Parathyroid adenoma (tissue), 2 donors: ENCODE measurements around the gene RASA1.

Experiments
- H2AFZ ChIP-seq: fragments of 300-600 bp; sonication (generic); one replicate; pipeline ENCODE4 v1.7.0; 2017; ENCODE audit warnings: antibody characterized with exemption, mild to moderate bottlenecking
- H3K27ac ChIP-seq: fragments of 300-600 bp; sonication (generic); one replicate; pipeline ENCODE4 v1.7.0; 2017
- H3K27me3 ChIP-seq: fragments of 300-600 bp; sonication (generic); one replicate; pipeline ENCODE4 v1.7.0; 2017; ENCODE audit warnings: low read length; ENCODE audit not compliant: control insufficient read depth, insufficient read depth
- H3K36me3 ChIP-seq: fragments of 300-600 bp; sonication (generic); one replicate; pipeline ENCODE4 v1.7.0; 2017; ENCODE audit warnings: low read length; ENCODE audit not compliant: control insufficient read depth, insufficient read depth
- H3K4me1 ChIP-seq: fragments of 300-600 bp; sonication (generic); one replicate; pipeline ENCODE4 v1.7.0; 2017; ENCODE audit warnings: control low read depth
- H3K4me2 ChIP-seq: fragments of 300-600 bp; sonication (generic); one replicate; pipeline ENCODE4 v1.7.0; 2017; ENCODE audit warnings: low read length
- H3K4me3 ChIP-seq: fragments of 300-600 bp; sonication (generic); one replicate; pipeline ENCODE4 v1.7.0; 2017; ENCODE audit warnings: low read depth, low read length
- H3K79me2 ChIP-seq: fragments of 300-600 bp; sonication (generic); one replicate; pipeline ENCODE4 v1.7.0; 2017; ENCODE audit warnings: control low read depth
- H3K9ac ChIP-seq: fragments of 300-600 bp; sonication (generic); one replicate; pipeline ENCODE4 v1.7.0; 2017; ENCODE audit warnings: mild to moderate bottlenecking
- H3K9me3 ChIP-seq: fragments of 300-600 bp; sonication (generic); one replicate; pipeline ENCODE4 v1.7.0; 2017; ENCODE audit warnings: low read length; ENCODE audit not compliant: control insufficient read depth
- CTCF ChIP-seq: fragments of 300-600 bp; sonication (generic); IDR thresholded peaks from one replicate; pipeline ENCODE4 v1.7.0; 2017; ENCODE audit warnings: antibody characterized with exemption, mild to moderate bottlenecking
- donor health status: primary hyperparathyroidism.

The RASA1 gene

GRCh38 chr5:87423755-87424154 lies 156.1 kb downstream of the RASA1 start:
- H3K27me3 ChIP-seq = no peaks in the 10 kb centered on the region
- H3K9me3 ChIP-seq = no peaks in the 10 kb centered on the region
- no peaks in the 10 kb centered on the region for H3K4me1 ChIP-seq
- TF ChIP-seq CTCF = no peak
- no peak overlapping the region for H3K27ac ChIP-seq
- no peak overlapping the region for H2AFZ ChIP-seq
- H3K4me3 ChIP-seq = no peak overlapping the region
- no peak overlapping the region for H3K4me2 ChIP-seq
- H3K36me3 ChIP-seq = no peaks in the 10 kb centered on the region
- H3K9ac ChIP-seq = no peak overlapping the region
- no peaks in the 10 kb centered on the region for H3K79me2 ChIP-seq

GRCh38 chr5:87430863-87431457 lies 163.3 kb downstream of the RASA1 start:
- TF ChIP-seq CTCF = no peak
- Histone ChIP-seq H3K9me3 (no peaks in the 10 kb centered on the region), H3K36me3 (no peaks in the 10 kb centered on the region), H3K4me1 (no peaks in the 10 kb centered on the region), H3K9ac (no peak overlapping the region), H3K79me2 (no peaks in the 10 kb centered on the region), H3K27ac (no peak overlapping the region), H3K4me2 (no peak overlapping the region), H3K27me3 (no peaks in the 10 kb centered on the region), H3K4me3 (no peak overlapping the region), H2AFZ (no peak overlapping the region)

- H3K36me3 ChIP-seq = no peaks in the 10 kb centered on the region
- H3K4me1 ChIP-seq = no peaks in the 10 kb centered on the region
- no peak overlapping the region for H2AFZ ChIP-seq
- no peaks in the 10 kb centered on the region for H3K27me3 ChIP-seq
- H3K27ac ChIP-seq = no peak overlapping the region
- TF ChIP-seq CTCF = no peak
- no peaks in the 10 kb centered on the region for H3K9me3 ChIP-seq
- no peaks in the 10 kb centered on the region for H3K79me2 ChIP-seq
- H3K4me2 ChIP-seq = no peak overlapping the region
- H3K4me3 ChIP-seq = no peak overlapping the region
- no peak overlapping the region for H3K9ac ChIP-seq
Observed at GRCh38 chr5:87432460-87432859, 164.8 kb downstream of the RASA1 start.

- Histone ChIP-seq H3K27me3 (no peaks in the 10 kb centered on the region), H3K4me1 (no peaks in the 10 kb centered on the region), H3K9me3 (no peaks in the 10 kb centered on the region), H3K36me3 (no peaks in the 10 kb centered on the region), H3K79me2 (no peaks in the 10 kb centered on the region), H3K4me3 (no peak overlapping the region), H2AFZ (no peak overlapping the region), H3K4me2 (no peak overlapping the region), H3K9ac (no peak overlapping the region), H3K27ac (no peak overlapping the region)
- TF ChIP-seq CTCF = no peak
Observed at GRCh38 chr5:87433945-87434344, 166.3 kb downstream of the RASA1 start.

GRCh38 chr5:87434461-87434860 lies 166.8 kb downstream of the RASA1 start:
- no peaks in the 10 kb centered on the region for H3K27me3 ChIP-seq
- no peak overlapping the region for H3K9ac ChIP-seq
- H3K4me2 ChIP-seq = no peak overlapping the region
- TF ChIP-seq CTCF = no peak
- H2AFZ ChIP-seq = no peak overlapping the region
- no peak overlapping the region for H3K27ac ChIP-seq
- H3K36me3 ChIP-seq = no peaks in the 10 kb centered on the region
- H3K79me2 ChIP-seq = no peaks in the 10 kb centered on the region
- H3K4me3 ChIP-seq = no peak overlapping the region
- H3K9me3 ChIP-seq = no peaks in the 10 kb centered on the region
- H3K4me1 ChIP-seq = no peaks in the 10 kb centered on the region
